A549 treated with Hydrocortisone at 1 μM for 4 hours (cell line): ENCODE data around the gene LIPM. TPM values are rescaled to one million over a fixed set of nuclear protein-coding genes. Genes with fewer than 3 reads are reported as not detected.

ENCODE experiments used
- total RNA-seq: library from RNA; stranded (reverse); fragments of 200-300 nt; extraction: Qiagen RNA extraction; gene quantifications from 5 replicates; pipeline ENCODE4 v1.2.3, GENCODE V29; 2022

The LIPM gene
- not detected in 5 replicates for total RNA-seq

DNA sequence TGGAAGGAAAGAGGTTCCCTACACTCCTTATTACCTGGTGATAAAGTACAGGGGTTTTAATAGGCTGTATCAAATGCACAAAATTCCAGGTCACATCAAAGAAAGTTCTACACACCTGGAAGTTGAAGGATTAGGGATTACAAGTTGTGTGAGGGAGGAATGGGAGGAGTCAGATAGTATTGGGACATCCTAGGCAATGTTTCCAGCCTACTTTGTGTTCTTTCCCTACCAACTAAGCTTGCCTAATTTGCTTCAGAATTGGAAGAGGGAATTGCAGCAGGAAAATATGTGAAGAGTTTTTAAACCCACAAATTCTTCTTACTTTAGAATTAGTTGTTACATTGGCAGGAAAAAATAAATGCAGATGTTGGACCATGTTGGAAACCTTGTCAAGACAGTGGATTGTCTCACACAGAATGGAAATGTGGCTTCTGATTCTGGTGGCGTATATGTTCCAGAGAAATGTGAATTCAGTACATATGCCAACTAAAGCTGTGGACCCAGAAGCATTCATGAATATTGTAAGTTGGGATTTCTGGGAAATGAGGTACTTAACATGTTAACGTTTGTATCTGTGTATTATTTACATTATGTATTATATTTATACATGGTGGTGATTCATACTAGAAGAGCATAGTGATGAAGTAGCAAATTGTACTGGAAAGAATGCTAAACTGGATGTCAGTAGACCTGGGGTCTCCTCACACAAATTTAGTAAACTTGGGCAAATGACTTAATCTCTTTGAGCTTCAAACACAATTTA, at the start of gene LIPM:
TSS of gene LIPM (plus strand) at position 208 of the 763 bp plus-strand sequence. CDS start at position 375, 167 bp downstream.

GRCh38 chr10:88759366-88760101, 43.0 kb upstream of the LIPM start, which contains the start of gene LIPN:
LIPN (plus strand) TSS chr10:88760020; CDS start chr10:88761406, 1,386 bp downstream.

DNA sequence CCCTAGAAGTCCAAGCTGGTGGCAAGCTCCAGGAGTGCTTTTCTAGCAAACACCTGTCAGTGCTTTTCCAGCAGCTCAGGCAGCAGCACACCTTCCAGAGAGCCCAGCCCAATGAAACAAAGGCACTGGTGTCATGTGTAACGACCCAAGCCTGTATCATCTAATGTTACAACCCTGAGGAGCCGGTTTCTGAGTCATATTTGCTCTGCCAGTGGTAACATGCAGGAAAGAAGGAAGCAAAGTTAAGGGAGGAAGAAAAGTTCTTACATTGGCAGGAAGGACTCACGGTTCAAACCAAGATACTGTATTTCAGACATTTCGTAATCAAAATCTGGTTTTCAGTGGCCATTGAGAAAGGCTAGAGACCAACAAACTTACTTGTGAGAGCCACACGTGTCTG, 49.2 kb downstream of the LIPM start, which contains the start of gene ANKRD22:
TSS of gene ANKRD22 (minus strand) at position 139 of the 400 bp plus-strand sequence. CDS start 237 bp downstream, outside the sequence.

Other genes starting within 250 kb of the LIPM start
- 7.7 to 9.8 TPM (median 9.1 TPM) in 5 replicates for gene RNLS, start 219.4 kb upstream of the LIPM start, total RNA-seq
- gene LIPJ, start 216.0 kb upstream of the LIPM start, total RNA-seq: not detected in 5 replicates
- 0.06 TPM in 1 of 5 replicates, not detected in the others for gene LIPF, start 138.3 kb upstream of the LIPM start, total RNA-seq
- gene LIPK, start 96.5 kb upstream of the LIPM start, total RNA-seq: not detected in 5 replicates
- not detected in 5 replicates for gene LIPN, start 42.7 kb upstream of the LIPM start, total RNA-seq
- gene ANKRD22, start 49.1 kb downstream of the LIPM start, total RNA-seq: 0.20 to 0.31 TPM (median 0.30 TPM) in 5 replicates
- 23.9 to 30.0 TPM (median 26.5 TPM) in 5 replicates for gene STAMBPL1, start 77.5 kb downstream of the LIPM start, total RNA-seq
- gene ACTA2, start 150.0 kb downstream of the LIPM start, total RNA-seq: 17.1 to 19.5 TPM (median 19.1 TPM) in 5 replicates
- 28.3 to 40.3 TPM (median 31.7 TPM) in 5 replicates for gene FAS, start 188.1 kb downstream of the LIPM start, total RNA-seq